ENCODE data around the gene MAPK10. TPM values are rescaled to one million over a fixed set of nuclear protein-coding genes. Genes with fewer than 3 reads are reported as not detected.

Gene MAPK10
- total and polyA plus RNA-seq, 9 of the 15 experiments (the other 6 are each of a cell fraction or from before 2014, with no cell fraction given), result 0.10 to 0.53 (median 0.18) TPM; not detected in 4

- Histone ChIP-seq H3K9ac (ENCODE audit: insufficient read depth in 1 of 2, low read depth in 2 of 2, low read length in 2 of 2) (no peak overlapping the region), H4K20me1 (replicated peaks; ENCODE audit: control insufficient read depth, insufficient read depth, low read length) (no peaks in the 10 kb centered on the region), H3K9me3 (replicated peaks; ENCODE audit: control insufficient read depth, insufficient read depth, low read depth, low read length) (no peaks in the 10 kb centered on the region), H3K9me1 (ENCODE audit: control insufficient read depth, insufficient read depth, low read length) (no peaks in the 10 kb centered on the region), H3K36me3 (ENCODE audit: control insufficient read depth, insufficient read depth, low read length) (no peaks in the 10 kb centered on the region), H2AFZ (ENCODE audit: low read depth, low read length) (no peak overlapping the region), H3K27ac (ENCODE audit: extremely low read depth, low read depth, low read length) (no peak overlapping the region), H3K27me3 (ENCODE audit: control insufficient read depth in 2 of 2, insufficient read depth in 2 of 2, low read length in 2 of 2) (peaks cover 0 to 9% of the 10 kb centered on the region in 2 experiments; a peak in 2 of 5 replicates), H3K4me2 (ENCODE audit: insufficient read depth, low read length) (no peak overlapping the region), H3K4me3 (no peak overlapping the region), H3K79me2 (ENCODE audit: control insufficient read depth, insufficient read depth, low read length) (no peaks in the 10 kb centered on the region), H3K4me1 (replicated peaks in 1 of 2; ENCODE audit: control insufficient read depth in 2 of 2, insufficient read depth in 2 of 2, low read length in 2 of 2) (no peaks in the 10 kb centered on the region)
- ATAC-seq (no peak), FAIRE-seq (no peak), DNase-seq (ENCODE audit: extremely low read depth in 1 of 4, low spot score in 3 of 4) (no peak)
- intact Hi-C loops (cut with micrococcal nuclease), result no loop called here
- in situ Hi-C loops (cut with MboI), result loop anchor here (25.0 kb wide), 1 partner anchor 897 kb away; no protein-coding TSS in a partner anchor
- TF ChIP-seq, protein P1, sequence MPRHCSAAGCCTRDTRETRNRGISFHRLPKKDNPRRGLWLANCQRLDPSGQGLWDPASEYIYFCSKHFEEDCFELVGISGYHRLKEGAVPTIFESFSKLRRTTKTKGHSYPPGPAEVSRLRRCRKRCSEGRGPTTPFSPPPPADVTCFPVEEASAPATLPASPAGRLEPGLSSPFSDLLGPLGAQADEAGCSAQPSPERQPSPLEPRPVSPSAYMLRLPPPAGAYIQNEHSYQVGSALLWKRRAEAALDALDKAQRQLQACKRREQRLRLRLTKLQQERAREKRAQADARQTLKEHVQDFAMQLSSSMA (CRISPR knock-in tag; IDR thresholded peaks at IDR 0.05), result no peak
- TF ChIP-seq DACH1 (IDR thresholded peaks at IDR 0.05; ENCODE audit: partially characterized antibody) (no peak), RHOXF2B (CRISPR knock-in tag; conservative IDR thresholded peaks at IDR 0.05) (no peak), CAMTA2 (CRISPR knock-in tag; conservative IDR thresholded peaks at IDR 0.05) (no peak), SRF (CRISPR knock-in tag; IDR thresholded peaks at IDR 0.05) (no peak), CREB5 (CRISPR knock-in tag; IDR thresholded peaks at IDR 0.05) (no peak), SRSF1 (IDR thresholded peaks at IDR 0.05; ENCODE audit: low read depth, low read length) (no peak), BCOR (IDR thresholded peaks at IDR 0.05) (no peak), PREB (CRISPR knock-in tag; IDR thresholded peaks at IDR 0.05) (no peak), CREB1 (IDR thresholded peaks at IDR 0.05) (no peak), CREB1 (CRISPR knock-in tag; IDR thresholded peaks at IDR 0.05) (no peak)
- TF ChIP-seq, protein P2, sequence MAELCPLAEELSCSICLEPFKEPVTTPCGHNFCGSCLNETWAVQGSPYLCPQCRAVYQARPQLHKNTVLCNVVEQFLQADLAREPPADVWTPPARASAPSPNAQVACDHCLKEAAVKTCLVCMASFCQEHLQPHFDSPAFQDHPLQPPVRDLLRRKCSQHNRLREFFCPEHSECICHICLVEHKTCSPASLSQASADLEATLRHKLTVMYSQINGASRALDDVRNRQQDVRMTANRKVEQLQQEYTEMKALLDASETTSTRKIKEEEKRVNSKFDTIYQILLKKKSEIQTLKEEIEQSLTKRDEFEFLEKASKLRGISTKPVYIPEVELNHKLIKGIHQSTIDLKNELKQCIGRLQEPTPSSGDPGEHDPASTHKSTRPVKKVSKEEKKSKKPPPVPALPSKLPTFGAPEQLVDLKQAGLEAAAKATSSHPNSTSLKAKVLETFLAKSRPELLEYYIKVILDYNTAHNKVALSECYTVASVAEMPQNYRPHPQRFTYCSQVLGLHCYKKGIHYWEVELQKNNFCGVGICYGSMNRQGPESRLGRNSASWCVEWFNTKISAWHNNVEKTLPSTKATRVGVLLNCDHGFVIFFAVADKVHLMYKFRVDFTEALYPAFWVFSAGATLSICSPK (IDR thresholded peaks at IDR 0.05; ENCODE audit: borderline replicate concordance), result no peak
- no TSS peak for BruUV-seq (replicated peaks)
- ChIA-PET POLR2A (no interaction called here), CTCF (ENCODE audit: low intra/inter-chr PET ratio) (interaction anchor here (0.7 kb wide), 1 partner anchor 10 kb away, joined by 5 read pairs; no protein-coding TSS in a partner anchor)
- 7% methylated on average over 2 of the region's 2 CpGs for WGBS (ENCODE audit: insufficient coverage, low coverage, missing lambda C conversion rate)
Measured at GRCh38 chr4:86034616-86035015, 325.2 kb downstream of the MAPK10 start.
